HG03045 (cell line): ENCODE results near the gene SND1.

Experiments
- ATAC-seq: cut with Tn5 transposase; IDR thresholded peaks from one replicate; pipeline ENCODE4 v1.9.1; 2021; ENCODE audit warnings: mild to moderate bottlenecking, moderate library complexity; ENCODE audit not compliant: unreplicated experiment

Gene SND1

GRCh38 chr7:127718340-127718679 is 66.3 kb downstream of the SND1 start:
- no peak for ATAC-seq

DNA sequence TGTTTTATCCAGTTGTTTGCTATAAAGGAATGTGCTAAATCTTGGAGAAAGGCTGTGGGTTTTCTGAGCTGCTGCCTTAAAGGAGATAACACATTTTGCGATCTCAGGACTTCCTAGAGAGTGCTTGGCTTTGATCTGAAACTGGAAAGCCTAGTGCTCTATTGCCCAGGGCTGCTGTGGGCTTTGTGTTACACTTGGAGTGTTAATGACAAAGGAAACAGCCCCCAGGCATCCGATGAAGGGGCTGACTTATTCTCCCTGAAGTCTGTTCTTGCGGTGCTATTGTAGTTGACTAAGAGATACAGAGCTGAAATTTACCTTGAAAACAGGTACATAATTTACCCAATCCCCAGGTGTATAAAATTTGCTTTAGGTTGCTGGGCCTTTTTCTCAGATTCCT is 74.5 kb downstream of the SND1 start:
- no peak for ATAC-seq

DNA sequence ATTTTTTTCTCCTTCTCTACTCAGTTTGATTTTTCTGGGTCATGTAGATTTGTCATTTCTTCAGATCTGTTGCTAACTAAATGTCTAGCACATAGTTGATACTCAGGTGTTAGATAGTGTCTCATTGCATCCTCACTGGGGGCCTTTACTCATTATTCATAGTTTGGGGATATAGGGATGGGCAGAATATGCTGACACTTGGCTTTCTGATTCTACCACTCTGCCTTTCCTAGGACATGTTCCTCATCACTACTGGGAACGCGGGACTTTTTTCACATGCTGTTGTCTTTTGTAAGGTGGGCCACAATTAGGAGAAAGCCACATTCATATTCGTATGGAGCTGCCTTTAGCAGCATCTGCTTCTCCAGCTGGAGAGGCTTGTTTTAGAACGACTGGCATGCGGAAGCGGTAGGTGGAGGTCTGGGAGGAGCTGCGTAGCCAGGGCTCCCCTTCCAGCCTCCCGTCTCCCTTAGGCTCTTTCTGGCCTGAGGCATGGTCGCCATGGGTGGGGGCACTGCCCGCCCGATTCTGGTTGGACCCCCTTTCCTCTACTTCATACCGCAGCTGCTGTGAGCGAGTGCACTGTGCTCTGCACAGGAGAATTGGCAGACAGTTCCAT is 78.8 kb downstream of the SND1 start:
- ATAC-seq, result no peak

- no peak for ATAC-seq
Observed at GRCh38 chr7:127731431-127732080, 79.6 kb downstream of the SND1 start.

GRCh38 chr7:127732306-127732705 is 80.3 kb downstream of the SND1 start:
- ATAC-seq, result no peak

DNA sequence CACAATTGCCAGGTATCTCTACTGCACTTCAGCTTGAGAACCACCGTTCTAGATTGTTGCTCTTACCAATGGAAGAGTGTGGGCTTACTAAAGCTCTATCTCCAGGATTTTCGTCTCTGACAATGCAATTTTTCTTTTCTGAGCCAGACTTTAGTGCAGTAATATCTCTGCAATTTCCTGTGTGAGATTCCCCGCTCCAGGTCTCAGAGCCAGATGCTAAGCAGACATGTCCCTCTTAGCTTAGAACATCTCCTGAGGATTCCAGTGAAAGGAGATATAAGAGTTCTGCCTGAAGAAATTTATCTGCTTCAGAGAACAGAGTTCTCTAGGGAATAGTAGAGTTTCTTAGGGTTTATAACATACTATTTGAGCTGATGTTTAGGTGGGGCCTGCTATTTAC is 82.0 kb downstream of the SND1 start:
- no peak for ATAC-seq

DNA sequence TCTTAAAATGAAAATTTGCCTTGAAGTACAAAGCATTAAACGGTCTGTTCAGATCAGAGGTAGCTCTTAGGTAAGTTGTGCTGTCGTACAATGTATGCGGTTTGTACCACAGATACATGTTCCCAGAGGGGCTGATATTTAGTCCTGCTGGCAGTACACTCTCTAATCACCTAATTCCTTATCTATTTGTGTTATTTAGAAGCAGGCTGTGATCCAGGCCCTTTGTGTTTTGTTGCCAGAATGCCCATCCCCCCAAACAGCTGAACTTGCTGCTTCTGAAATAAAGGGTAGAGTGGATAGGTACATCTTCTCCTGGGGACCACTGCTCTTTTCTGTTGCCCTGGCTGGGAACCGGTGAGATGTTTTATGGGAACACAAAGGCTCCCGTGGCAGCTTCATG is 84.5 kb downstream of the SND1 start:
- no peak for ATAC-seq

DNA sequence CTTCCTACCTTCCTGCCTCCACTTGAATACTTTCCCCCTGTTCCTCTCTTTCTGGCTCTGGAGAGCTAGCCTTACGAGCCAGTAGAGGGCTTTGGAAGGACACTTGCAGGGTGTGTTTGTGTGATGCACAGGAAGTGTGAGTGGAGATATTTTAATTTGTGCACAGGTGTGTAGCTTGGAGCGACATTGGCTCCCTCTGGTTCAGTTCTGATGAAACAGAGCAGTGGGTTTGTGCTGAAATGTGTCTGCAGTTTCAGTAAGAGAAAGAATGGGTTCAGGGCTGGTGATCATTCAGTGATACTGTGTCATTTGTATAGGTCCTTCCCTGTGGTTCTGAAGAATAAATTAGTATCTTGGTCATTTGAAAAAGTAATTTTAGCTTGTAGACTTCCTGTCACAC is 86.9 kb downstream of the SND1 start:
- ATAC-seq, result no peak

GRCh38 chr7:127741764-127742375 is 89.9 kb downstream of the SND1 start:
- ATAC-seq, result no peak

GRCh38 chr7:127745445-127745844 is 93.5 kb downstream of the SND1 start:
- ATAC-seq, result no peak

DNA sequence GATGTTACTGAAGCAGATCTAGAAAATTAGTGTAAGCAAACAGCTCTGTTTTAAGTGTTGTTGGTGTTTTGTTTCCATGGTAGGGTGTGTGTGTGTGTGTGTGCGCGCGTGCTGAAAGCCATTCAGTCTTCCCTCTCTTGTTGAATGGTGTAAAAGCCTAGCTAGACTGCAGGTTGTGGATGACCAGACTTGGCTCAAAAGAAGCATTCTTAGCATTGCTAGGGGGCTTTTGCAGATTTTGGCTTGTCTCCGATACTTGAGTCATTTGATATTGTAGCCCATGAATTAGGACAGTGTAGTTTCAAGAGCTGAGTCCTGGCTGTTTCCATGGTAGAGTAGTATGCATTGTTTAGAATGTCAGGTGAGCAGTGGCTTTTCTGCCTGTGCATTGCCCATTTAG is 99.1 kb downstream of the SND1 start:
- ATAC-seq, result no peak

DNA sequence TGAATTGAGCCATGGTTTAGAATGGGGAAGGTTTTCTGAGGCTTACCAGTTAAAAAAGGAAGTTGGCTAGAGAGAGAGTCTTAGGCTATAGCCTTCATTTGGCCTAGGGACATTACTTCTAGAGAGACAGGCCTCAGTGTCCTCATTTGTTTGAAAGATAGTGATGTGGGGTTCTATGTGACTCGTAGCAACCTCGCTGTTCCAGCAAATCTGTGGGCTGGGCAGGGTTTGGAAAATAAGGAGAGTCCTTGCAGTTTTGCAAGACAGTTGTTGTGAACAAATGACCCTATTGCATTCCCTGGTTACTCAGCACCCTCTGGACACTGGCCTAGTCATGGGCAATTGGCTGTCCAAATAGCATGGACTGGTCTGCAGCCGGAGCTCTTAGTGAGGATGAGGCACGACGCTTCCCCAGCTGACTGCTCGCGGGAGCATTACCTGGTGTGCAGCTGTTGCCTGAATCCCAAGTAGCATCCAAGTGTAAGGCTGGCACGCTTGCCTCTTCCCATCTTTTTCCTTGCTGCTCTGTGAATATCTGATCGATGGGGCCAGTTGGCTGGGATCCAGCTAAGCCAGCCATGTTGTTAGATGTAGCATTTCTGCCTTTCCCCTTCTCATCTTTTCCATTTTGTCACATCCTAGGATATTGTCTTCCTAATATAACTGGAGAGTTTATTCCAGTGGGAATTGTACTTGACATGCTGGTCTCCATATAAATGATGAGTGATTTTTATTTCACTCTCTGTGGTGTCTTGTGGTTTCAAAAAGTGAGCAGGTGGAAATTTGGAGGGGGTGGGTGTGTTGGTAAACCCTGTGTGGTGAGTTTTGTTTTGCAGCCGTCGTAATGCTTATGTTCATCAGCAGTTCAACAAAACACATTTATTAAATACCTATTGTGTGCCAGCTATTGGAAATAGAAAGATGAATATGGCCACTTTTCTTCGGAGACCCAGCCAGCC is 99.8 kb downstream of the SND1 start:
- ATAC-seq, result no peak

DNA sequence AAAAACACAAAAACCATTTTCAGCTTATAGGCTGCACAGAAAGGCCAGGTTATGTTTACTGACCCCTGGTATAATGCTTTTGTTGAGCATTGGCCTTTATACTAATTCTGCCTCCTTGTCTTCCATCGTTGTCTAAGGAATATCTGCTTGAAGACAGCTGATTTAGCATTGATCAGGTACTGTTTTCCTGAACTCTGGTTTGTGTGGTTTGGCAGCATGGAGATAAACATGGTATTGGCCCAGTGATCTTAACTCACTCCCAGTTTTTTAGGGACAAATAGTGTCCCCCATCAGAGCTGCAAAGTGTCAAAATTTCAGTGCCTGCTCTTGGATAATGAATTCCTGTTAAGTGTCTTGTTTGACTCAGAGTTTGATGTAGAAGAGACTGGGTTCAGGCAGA is 100.8 kb downstream of the SND1 start:
- no peak for ATAC-seq

- no peak for ATAC-seq
Observed at GRCh38 chr7:127754457-127754856, 102.5 kb downstream of the SND1 start.

- no peak for ATAC-seq
Observed at GRCh38 chr7:127755521-127755920, 103.5 kb downstream of the SND1 start.

GRCh38 chr7:127755965-127756364 is 104.0 kb downstream of the SND1 start:
- ATAC-seq, result no peak

GRCh38 chr7:127758105-127758504 is 106.1 kb downstream of the SND1 start:
- ATAC-seq, result no peak

GRCh38 chr7:127758845-127759244 is 106.9 kb downstream of the SND1 start:
- ATAC-seq, result no peak

GRCh38 chr7:127759945-127760421 is 108.0 kb downstream of the SND1 start:
- no peak for ATAC-seq

GRCh38 chr7:127760436-127761031 is 108.5 kb downstream of the SND1 start:
- ATAC-seq, result no peak

- ATAC-seq, result no peak
Observed at GRCh38 chr7:127761196-127761595, 109.2 kb downstream of the SND1 start.
